ENCODE measurements around the gene RARG.

GRCh38 chr12:53222806-53223261 is 9.2 kb downstream of the RARG start:
- TF ChIP-seq, protein P1, sequence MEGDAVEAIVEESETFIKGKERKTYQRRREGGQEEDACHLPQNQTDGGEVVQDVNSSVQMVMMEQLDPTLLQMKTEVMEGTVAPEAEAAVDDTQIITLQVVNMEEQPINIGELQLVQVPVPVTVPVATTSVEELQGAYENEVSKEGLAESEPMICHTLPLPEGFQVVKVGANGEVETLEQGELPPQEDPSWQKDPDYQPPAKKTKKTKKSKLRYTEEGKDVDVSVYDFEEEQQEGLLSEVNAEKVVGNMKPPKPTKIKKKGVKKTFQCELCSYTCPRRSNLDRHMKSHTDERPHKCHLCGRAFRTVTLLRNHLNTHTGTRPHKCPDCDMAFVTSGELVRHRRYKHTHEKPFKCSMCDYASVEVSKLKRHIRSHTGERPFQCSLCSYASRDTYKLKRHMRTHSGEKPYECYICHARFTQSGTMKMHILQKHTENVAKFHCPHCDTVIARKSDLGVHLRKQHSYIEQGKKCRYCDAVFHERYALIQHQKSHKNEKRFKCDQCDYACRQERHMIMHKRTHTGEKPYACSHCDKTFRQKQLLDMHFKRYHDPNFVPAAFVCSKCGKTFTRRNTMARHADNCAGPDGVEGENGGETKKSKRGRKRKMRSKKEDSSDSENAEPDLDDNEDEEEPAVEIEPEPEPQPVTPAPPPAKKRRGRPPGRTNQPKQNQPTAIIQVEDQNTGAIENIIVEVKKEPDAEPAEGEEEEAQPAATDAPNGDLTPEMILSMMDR (IDR thresholded peaks at IDR 0.05; ENCODE audit: insufficient read depth, low read depth, low read length), result no peak
- TF ChIP-seq EZH2 (IDR thresholded peaks at IDR 0.05; ENCODE audit: insufficient read depth, low read length), result no peak

Data from astrocyte (in vitro differentiated cells and primary cell).